K562 (cell line): ENCODE data around the gene NAP1L4. TPM values are rescaled to one million over a fixed set of nuclear protein-coding genes. Genes with fewer than 3 reads are reported as not detected.

Experiments used
- ATAC-seq: fragments of 200-7000 bp; cut with Tn5 transposase; 3 replicates; pipeline ENCODE4 v1.9.1; 2020; ENCODE audit warnings: moderate library complexity
- BruUV-seq: library from RNA; stranded (reverse); fragments of 400-500 nt; replicated peaks from 2 replicates; lab custom pipeline; 2021; lab: Mats Ljungman, UMichigan
- CTCF ChIA-PET: fragments of 300-600 bp; formaldehyde crosslinking; extraction: SDS; loops from one replicate; lab custom pipeline; 2021; ENCODE audit warnings: low intra/inter-chr PET ratio; lab: Yijun Ruan, JAX
- POLR2A ChIA-PET: fragments of 300-600, 350-650 bp; sonication (Branson Sonifier 250); formaldehyde crosslinking; extraction: SDS; loops from one replicate; lab custom pipeline; 2021; ENCODE audit warnings: antibody characterized with exemption, inconsistent platforms; lab: Yijun Ruan, JAX
- DNase-seq, 4 experiments: peaks; one replicate each; pipeline versions ENCODE4 v3.0.0 to v3.0.0-alpha.2; 2011 to 2018; ENCODE audit warnings: low spot score in 3 of 4, mixed read lengths in 3 of 4; ENCODE audit errors: extremely low read depth in 1 of 4
- FAIRE-seq: peaks from 2 replicates; lab custom pipeline; 2011; peaks lifted over from hg19 to GRCh38; lab: Jason Lieb, UNC
- H2AFZ ChIP-seq: 2 replicates; pipeline ENCODE4 v1.6.0; 2011; ENCODE audit warnings: low read depth, low read length, control low read depth, inconsistent platforms
- H3K27ac ChIP-seq: fragments of 200-600 bp; 3 replicates; pipeline ENCODE4 v1.8.0; 2011; ENCODE audit warnings: low read depth, mild to moderate bottlenecking, control low read depth, inconsistent platforms, low read length, moderate library complexity, mixed read lengths; ENCODE audit errors: extremely low read depth
- H3K27me3 ChIP-seq, 2 experiments: fragments of 300-600 bp in 1 of 2; 2 replicates in 1 of 2; 3 replicates in 1 of 2; pipeline versions ENCODE4 v1.6.0 to v1.8.0; 2011; ENCODE audit warnings: inconsistent platforms in 2 of 2, low read length in 2 of 2, mild to moderate bottlenecking in 1 of 2, mixed read lengths in 1 of 2, moderate library complexity in 1 of 2; ENCODE audit not compliant: control insufficient read depth in 2 of 2, insufficient read depth in 2 of 2
- H3K36me3 ChIP-seq: fragments of 300-600 bp; 3 replicates; pipeline ENCODE4 v1.8.0; 2011; ENCODE audit warnings: mild to moderate bottlenecking, low read length, inconsistent platforms; ENCODE audit not compliant: control insufficient read depth, insufficient read depth
- H3K4me1 ChIP-seq, 2 experiments: fragments of 200-600 bp in 1 of 2; replicated peaks in 1 of 2; 2 replicates in 1 of 2; 3 replicates in 1 of 2; pipeline versions ENCODE4 v1.5.1 to v1.8.0; 2011; ENCODE audit warnings: inconsistent platforms in 2 of 2, low read length in 2 of 2, mild to moderate bottlenecking in 1 of 2, mixed read lengths in 1 of 2, moderate library complexity in 1 of 2; ENCODE audit not compliant: control insufficient read depth in 2 of 2, insufficient read depth in 2 of 2
- H3K4me2 ChIP-seq: 2 replicates; pipeline ENCODE4 v1.6.1; 2011; ENCODE audit warnings: low read length, control low read depth, inconsistent platforms, mixed read lengths; ENCODE audit not compliant: insufficient read depth
- H3K4me3 ChIP-seq: fragments of 200-600 bp; sonication (generic), shearing (Covaris generic); 2 replicates; pipeline ENCODE4 v1.5.1; 2016; ENCODE audit warnings: control low read depth, inconsistent platforms
- H3K79me2 ChIP-seq: fragments of 200-600 bp; 3 replicates; pipeline ENCODE4 v1.8.0; 2011; ENCODE audit warnings: low read length, inconsistent platforms; ENCODE audit not compliant: control insufficient read depth, insufficient read depth
- H3K9ac ChIP-seq, 2 experiments: 2 replicates each; pipeline versions ENCODE4 v1.6.0 to v1.6.1; 2011; ENCODE audit warnings: low read depth in 2 of 2, low read length in 2 of 2, control low read depth in 1 of 2, inconsistent platforms in 1 of 2, mild to moderate bottlenecking in 1 of 2, mixed read lengths in 1 of 2; ENCODE audit not compliant: insufficient read depth in 1 of 2
- H3K9me1 ChIP-seq: one replicate; pipeline ENCODE4 v1.6.0; 2011; ENCODE audit warnings: inconsistent platforms, mild to moderate bottlenecking, low read length, moderate library complexity; ENCODE audit not compliant: control insufficient read depth, insufficient read depth
- H3K9me3 ChIP-seq: replicated peaks from 2 replicates; pipeline ENCODE4 v1.5.1; 2011; ENCODE audit warnings: low read depth, low read length, inconsistent platforms; ENCODE audit not compliant: control insufficient read depth, insufficient read depth
- H4K20me1 ChIP-seq: replicated peaks from 2 replicates; pipeline ENCODE4 v1.6.1; 2011; ENCODE audit warnings: low read length, inconsistent platforms, mixed read lengths; ENCODE audit not compliant: control insufficient read depth, insufficient read depth
- DACH1 ChIP-seq: fragments of 450-650 bp; IDR thresholded peaks from 2 replicates; pipeline ENCODE4 v1.6.1; 2018; ENCODE audit not compliant: partially characterized antibody
- ILK ChIP-seq: fragments of 450-650 bp; IDR thresholded peaks from 2 replicates; pipeline ENCODE4 v1.6.1; 2016; ENCODE audit warnings: missing genetic modification characterization, low read depth, mild to moderate bottlenecking, missing compliant biosample characterization, moderate library complexity, borderline replicate concordance
- JUND ChIP-seq, 2 experiments: IDR thresholded peaks; 2 replicates in 1 of 2; 3 replicates in 1 of 2; pipeline ENCODE4 v1.6.1; 2011; ENCODE audit warnings: borderline replicate concordance in 2 of 2, low read depth in 2 of 2, low read length in 2 of 2, improper control_type of control experiment in 1 of 2, missing biosample characterization in 1 of 2, missing genetic modification characterization in 1 of 2, missing genetic modification reagents in 1 of 2
- LCOR ChIP-seq: sonication (generic); formaldehyde crosslinking; IDR thresholded peaks from 2 replicates; pipeline ENCODE4 v1.8.0; 2022; ENCODE audit warnings: mild to moderate bottlenecking, missing genetic modification reagents
- NR3C1 ChIP-seq: sonication (generic); formaldehyde crosslinking; IDR thresholded peaks from 2 replicates; pipeline ENCODE4 v1.8.1; 2022; ENCODE audit warnings: missing genetic modification reagents
- RB1 ChIP-seq: fragments of 450-650 bp; IDR thresholded peaks from 2 replicates; pipeline ENCODE4 v1.6.1; 2017; ENCODE audit warnings: low read depth, mild to moderate bottlenecking
- RFX7 ChIP-seq: fragments of 250-450 bp; sonication (Bioruptor Pico); IDR thresholded peaks from 2 replicates; pipeline ENCODE4 v1.5.1; 2021; ENCODE audit warnings: mild to moderate bottlenecking
- SRSF3 ChIP-seq: fragments of 200-400 bp; formaldehyde crosslinking; IDR thresholded peaks from 2 replicates; pipeline ENCODE4 v1.6.1; 2016; ENCODE audit warnings: mild to moderate bottlenecking, low read length, moderate library complexity; ENCODE audit not compliant: insufficient read depth
- TCF7 ChIP-seq: sonication (generic); IDR thresholded peaks from 2 replicates; pipeline ENCODE4 v1.6.1; 2016; ENCODE audit warnings: antibody characterized with exemption, borderline replicate concordance
- ZNF324 ChIP-seq: fragments of 250-450 bp; sonication (Bioruptor Pico); IDR thresholded peaks from 2 replicates; pipeline ENCODE4 v1.4.0; 2020; ENCODE audit warnings: mild to moderate bottlenecking
- ZNF41 ChIP-seq: fragments of 250-450 bp; sonication (Bioruptor Pico); conservative IDR thresholded peaks from 2 replicates; pipeline ENCODE4 v1.4.0; 2020; ENCODE audit warnings: mild to moderate bottlenecking
- WGBS: fragments of 100-300 bp; shearing (Covaris generic); methylation state at CpG from one replicate; pipeline ENCODE4 v1.1.6; 2016; ENCODE audit warnings: low coverage, mixed read lengths; ENCODE audit not compliant: insufficient coverage; ENCODE audit errors: missing lambda C conversion rate; 5-methylcytosine and 5-hydroxymethylcytosine counted together
- in situ Hi-C: fragments of 300-500 bp; cut with MboI; formaldehyde crosslinking; loops from 4 replicates; pipeline ENCODE4 v1.15.0; 2018; ENCODE audit warnings: inconsistent platforms, mixed read lengths
- intact Hi-C: fragments of 100-400 bp; cut with micrococcal nuclease; formaldehyde crosslinking; loops from 2 replicates; pipeline ENCODE4 v1.14.2; 2022
- polyA plus RNA-seq, 8 experiments: library from polyadenylated mRNA; depleted of rRNA in 4 of 8; stranded (reverse) in 5 of 8; unstranded in 3 of 8; fragments of >200 nt; fragmentation: Nextera tagmentation in 2 of 8; fragmentation: Illumina TruSeq in 1 of 8; extraction: Ambion mirVana in 2 of 8; extraction: Trizol in 1 of 8; gene quantifications; 2 replicates each; pipeline versions ENCODE4 v1.2.1 to v1.2.3, GENCODE V29; 2011 to 2014; ENCODE audit warnings: inconsistent platforms in 1 of 8, missing spikeins in 1 of 8
- total RNA-seq, 7 experiments: library from RNA; depleted of rRNA in 6 of 7; stranded (reverse); fragments of >200 nt in 6 of 7; fragmentation: Illumina TruSeq in 2 of 7; extraction: Trizol in 2 of 7; gene quantifications; 2 replicates each; pipeline versions ENCODE4 v1.2.1 to v1.2.3, GENCODE V29; 2011 to 2021; ENCODE audit warnings: low replicate concordance in 1 of 7
- TF ChIP-seq, protein P1 (sequence below), 2 experiments: fragments of 450-650 bp; IDR thresholded peaks; 2 replicates each; pipeline ENCODE4 v1.6.1; 2016; ENCODE audit warnings: mild to moderate bottlenecking in 2 of 2, borderline replicate concordance in 1 of 2, low read depth in 1 of 2, moderate library complexity in 1 of 2
- TF ChIP-seq, protein P2 (sequence below): fragments of 450-650 bp; IDR thresholded peaks from 2 replicates; pipeline ENCODE4 v1.6.1; 2016

NAP1L4 gene
- total and polyA plus RNA-seq, 9 of the 15 experiments (the other 6 are each of a cell fraction or from before 2014, with no cell fraction given), result 34.1 to 237 (median 179) TPM

DNA sequence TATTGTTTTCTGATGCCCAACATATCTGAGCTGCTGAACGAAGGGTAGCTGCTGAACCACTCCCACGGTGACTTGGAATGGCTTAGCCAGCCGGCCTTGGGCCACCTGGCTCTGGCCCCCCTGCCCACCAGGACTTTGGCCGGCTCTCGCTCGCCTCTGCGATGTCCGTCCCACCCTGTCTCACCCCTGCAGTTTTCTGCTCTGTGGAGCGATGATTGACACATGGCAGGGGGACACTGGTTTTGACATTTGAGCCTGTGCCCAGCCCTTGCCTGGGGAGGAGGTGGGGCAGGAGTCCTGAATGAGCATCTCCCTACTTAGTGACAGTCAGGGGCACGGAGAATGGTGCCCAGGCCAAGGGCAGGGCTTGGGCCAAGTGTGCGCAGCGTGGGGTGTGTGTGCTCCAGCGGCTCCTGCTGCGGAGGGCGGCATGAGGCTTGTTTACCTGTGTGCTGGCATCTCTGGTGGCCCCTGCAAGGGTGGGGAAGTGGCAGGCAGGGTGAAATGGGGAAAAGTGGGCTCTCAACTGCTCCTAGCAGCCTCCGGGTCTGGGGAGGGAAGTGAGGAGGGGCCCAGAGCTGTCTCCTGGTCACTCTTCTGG, 90.8 kb downstream of the NAP1L4 start:
- intact Hi-C loops, result no loop called here
- Histone ChIP-seq H3K9ac (peak overlapping the region; percentile 55 to 87; a peak in 3 of 4 replicates), H3K27me3 (no peaks in the 10 kb centered on the region), H4K20me1 (no peaks in the 10 kb centered on the region), H3K36me3 (no peaks in the 10 kb centered on the region), H3K4me2 (peak overlapping the region; percentile 69), H3K27ac (peak overlapping the region; percentile 87), H3K4me3 (peak overlapping the region; percentile 87; the same call in 1 of the 2 replicates), H2AFZ (peak overlapping the region; percentile 84), H3K79me2 (0 out of 3 replicates have a peak, but pooled peaks cover 2% of the 10 kb centered on the region), H3K9me1 (no peaks in the 10 kb centered on the region), H3K9me3 (no peaks in the 10 kb centered on the region), H3K4me1 (peaks cover 38 to 76% of the 10 kb centered on the region in 2 experiments)
- DNase-seq (no peak), FAIRE-seq (no peak), ATAC-seq (no peak; the same call in 2 of the 3 replicates)
- WGBS, result 82% methylated on average over 16 of the region's 16 CpGs
- in situ Hi-C loops, result no loop called here
- ChIA-PET CTCF (no interaction called here), POLR2A (interaction anchor here (0.6 to 1.2 kb wide), 2 partner anchors 32 to 41 kb away, joined by 3 read pairs; no protein-coding TSS in a partner anchor)
- BruUV-seq, result no TSS peak
- TF ChIP-seq DACH1 (no peak), NR3C1 (CRISPR knock-in tag) (no peak), ZNF41 (CRISPR knock-in tag) (no peak), LCOR (no peak), RB1 (no peak), ILK (tag) (no peak), RFX7 (CRISPR knock-in tag) (no peak), SRSF3 (no peak), JUND (IDR thresholded peaks at IDR 0.05; ENCODE audit: borderline replicate concordance, low read depth, low read length) (no peak), JUND (tag; IDR thresholded peaks at IDR 0.05; ENCODE audit: borderline replicate concordance, low read depth, low read length) (no peak), ZNF324 (no peak), TCF7 (no peak)
- TF ChIP-seq, protein P1, sequence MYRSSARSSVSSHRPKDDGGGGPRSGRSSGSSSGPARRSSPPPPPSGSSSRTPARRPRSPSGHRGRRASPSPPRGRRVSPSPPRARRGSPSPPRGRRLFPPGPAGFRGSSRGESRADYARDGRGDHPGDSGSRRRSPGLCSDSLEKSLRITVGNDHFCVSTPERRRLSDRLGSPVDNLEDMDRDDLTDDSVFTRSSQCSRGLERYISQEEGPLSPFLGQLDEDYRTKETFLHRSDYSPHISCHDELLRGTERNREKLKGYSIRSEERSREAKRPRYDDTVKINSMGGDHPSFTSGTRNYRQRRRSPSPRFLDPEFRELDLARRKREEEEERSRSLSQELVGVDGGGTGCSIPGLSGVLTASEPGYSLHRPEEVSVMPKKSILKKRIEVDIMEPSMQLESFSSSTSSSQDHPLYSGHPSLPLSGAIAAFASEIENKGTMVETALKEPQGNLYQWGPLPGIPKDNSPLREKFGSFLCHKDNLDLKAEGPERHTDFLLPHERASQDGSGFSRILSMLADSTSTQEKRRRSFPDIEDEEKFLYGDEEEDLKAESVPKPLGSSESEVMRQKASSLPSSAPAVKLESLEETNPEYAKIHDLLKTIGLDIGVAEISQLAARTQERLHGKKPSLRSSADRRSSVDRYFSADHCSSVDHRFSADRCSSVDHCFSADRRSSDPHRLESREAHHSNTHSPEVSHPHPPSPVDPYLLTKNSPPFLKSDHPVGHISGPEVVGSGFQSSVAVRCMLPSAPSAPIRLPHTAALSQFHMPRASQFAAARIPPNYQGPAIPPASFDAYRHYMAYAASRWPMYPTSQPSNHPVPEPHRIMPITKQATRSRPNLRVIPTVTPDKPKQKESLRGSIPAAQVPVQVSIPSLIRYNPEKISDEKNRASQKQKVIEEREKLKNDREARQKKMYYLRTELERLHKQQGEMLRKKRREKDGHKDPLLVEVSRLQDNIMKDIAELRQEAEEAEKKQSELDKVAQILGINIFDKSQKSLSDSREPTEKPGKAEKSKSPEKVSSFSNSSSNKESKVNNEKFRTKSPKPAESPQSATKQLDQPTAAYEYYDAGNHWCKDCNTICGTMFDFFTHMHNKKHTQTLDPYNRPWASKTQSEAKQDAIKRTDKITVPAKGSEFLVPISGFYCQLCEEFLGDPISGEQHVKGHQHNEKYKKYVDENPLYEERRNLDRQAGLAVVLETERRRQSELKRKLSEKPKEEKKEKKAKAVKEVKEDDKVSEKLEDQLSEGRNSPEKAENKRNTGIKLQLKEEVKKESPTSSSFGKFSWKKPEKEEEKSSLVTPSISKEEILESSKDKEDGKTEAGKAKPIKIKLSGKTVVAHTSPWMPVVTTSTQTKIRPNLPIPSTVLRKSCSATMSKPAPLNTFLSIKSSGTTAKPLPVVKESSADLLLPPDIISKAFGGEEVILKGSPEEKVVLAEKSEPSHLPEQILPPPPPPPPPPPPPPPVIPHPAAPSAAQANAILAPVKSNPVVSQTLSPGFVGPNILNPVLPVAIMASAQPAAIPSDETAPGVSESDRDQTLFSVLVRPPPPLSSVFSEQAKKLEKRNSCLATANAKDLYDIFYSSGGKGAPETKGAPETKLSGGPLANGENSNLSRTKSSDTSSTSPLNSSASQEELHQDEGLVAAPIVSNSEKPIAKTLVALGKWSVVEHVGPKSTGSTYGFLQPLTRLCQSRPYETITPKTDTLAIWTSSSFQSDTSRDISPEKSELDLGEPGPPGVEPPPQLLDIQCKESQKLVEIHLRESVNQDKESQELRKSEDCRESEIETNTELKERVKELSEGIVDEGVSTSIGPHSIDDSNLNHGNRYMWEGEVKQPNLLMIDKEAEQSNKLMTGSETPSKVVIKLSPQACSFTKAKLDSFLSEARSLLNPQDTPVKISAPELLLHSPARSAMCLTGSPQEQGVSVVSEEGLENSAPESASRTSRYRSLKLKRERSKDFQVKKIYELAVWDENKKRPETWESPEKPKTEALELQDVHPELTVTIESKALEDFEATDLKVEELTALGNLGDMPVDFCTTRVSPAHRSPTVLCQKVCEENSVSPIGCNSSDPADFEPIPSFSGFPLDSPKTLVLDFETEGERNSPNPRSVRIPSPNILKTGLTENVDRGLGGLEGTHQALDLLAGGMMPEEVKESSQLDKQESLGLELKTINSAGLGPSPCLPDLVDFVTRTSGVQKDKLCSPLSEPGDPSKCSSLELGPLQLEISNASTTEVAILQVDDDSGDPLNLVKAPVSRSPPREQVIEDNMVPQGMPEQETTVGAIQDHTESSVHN (IDR thresholded peaks at IDR 0.05; ENCODE audit: borderline replicate concordance in 1 of 2, low read depth in 1 of 2), result no peak
- TF ChIP-seq, protein P2, sequence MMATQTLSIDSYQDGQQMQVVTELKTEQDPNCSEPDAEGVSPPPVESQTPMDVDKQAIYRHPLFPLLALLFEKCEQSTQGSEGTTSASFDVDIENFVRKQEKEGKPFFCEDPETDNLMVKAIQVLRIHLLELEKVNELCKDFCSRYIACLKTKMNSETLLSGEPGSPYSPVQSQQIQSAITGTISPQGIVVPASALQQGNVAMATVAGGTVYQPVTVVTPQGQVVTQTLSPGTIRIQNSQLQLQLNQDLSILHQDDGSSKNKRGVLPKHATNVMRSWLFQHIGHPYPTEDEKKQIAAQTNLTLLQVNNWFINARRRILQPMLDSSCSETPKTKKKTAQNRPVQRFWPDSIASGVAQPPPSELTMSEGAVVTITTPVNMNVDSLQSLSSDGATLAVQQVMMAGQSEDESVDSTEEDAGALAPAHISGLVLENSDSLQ, result peak; percentile 66
